HG03045 (cell line): ENCODE measurements around the gene ARHGEF37.

Experiments
- ATAC-seq: cut with Tn5 transposase; IDR thresholded peaks from one replicate; pipeline ENCODE4 v1.9.1; 2021; ENCODE audit warnings: mild to moderate bottlenecking, moderate library complexity; ENCODE audit not compliant: unreplicated experiment

The ARHGEF37 gene

GRCh38 chr5:149671544-149671943 is 90.2 kb downstream of the ARHGEF37 start:
- ATAC-seq: no peak

DNA sequence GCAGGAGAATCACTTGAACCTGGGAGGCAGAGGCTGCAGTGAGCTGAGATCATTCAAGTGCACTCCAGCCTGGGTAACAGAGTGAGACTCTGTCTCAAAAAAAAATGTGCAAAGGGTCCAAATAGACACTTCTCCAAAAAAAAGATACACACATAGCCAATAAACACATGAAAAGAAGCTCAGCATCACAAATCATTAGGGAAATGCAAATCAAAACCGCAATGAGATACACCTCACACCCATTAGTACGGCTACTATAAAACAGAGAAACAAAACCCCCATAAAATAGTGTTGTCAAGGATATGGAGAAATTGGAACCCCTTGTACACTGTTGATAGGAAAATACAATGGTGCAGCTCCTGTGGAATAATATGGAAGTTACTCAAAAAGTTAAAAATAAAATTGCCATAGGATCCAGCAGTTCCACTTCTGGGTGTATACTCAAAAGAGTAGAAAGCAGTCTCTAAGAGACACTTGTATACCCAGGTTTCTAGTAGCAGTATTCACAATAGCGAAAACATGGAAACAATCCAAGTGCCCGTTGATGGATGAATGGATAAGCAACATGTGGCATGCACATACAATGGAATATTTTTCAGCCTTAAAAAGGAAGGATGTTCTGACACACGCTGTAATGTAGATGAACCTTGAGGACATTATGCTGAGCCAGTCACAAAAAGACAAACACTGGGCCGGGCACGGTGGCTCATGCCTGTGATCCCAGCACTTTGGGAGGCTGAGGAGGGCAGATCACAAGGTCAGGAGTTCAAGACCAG is 91.6 kb downstream of the ARHGEF37 start:
- ATAC-seq: no peak

DNA sequence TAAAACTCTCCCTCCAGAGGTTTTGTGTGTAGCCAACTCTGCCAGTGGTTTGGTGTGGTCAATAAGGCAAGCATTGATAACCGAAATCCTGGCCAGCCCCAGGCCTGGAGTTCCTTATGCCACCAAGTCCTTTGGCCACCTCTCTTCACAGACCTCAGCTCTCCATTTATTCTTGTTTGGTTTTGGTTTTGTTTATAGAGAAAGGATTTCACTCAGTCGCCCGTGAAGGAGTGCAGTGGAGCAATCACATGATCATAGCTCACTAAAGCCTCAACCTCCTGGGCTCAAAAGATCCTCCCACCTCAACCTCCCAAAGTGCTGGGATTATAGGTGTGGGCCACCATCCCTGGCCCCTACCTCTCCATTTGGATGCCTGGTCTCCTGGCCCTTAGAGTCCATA is 93.4 kb downstream of the ARHGEF37 start:
- no peak for ATAC-seq

DNA sequence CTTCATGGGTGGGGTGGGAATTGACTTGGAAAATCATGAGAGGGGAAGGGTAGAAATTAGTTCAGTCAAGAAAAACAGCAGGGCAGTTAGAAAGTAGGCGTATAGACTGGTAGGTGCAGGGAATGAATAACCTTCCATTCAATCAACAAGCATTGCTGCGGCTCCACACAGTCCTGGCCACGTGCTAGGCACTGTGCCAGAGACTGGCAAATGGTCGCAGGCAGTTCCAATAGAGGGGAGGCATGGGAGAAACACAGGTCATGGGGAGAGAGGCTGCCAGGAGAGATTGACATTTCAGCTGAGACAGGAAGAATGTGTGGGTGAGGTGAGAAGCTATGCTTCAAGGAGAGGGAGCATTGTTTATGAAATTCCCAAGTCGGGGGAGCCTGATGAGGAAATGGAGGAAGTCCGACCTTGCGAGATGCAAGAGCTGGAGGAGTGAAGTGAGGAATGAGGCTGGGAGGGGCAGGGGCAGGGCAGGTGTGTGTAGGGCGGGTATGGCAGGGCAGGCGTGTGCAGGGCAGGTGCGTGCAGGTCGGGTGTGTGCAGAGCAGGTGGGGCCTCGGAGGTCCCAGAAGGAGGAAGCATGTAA is 94.4 kb downstream of the ARHGEF37 start:
- no peak for ATAC-seq

DNA sequence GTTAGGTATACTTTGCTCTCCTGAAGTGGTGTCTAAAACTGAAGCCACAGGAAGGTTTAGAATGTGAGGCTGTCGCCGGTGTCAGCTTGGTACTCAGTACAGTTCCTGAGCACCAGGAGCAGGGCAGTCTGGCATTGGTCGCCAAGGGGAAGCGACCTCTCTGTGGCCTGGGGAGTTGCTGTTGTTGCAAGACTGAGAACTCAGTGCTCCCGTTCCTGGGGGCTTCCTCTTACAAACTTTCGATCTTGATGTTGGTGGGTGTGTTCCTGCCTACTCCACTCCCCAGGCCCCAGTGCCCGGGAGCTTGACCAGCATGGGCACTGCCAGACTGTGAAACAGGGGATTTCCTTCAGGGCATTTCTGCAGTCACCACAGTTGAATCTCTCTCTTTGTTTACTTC is 96.4 kb downstream of the ARHGEF37 start:
- no peak for ATAC-seq

- ATAC-seq: peak; percentile 38
These were observed 98.8 kb downstream of the ARHGEF37 start for GRCh38 chr5:149679876-149680809.

DNA sequence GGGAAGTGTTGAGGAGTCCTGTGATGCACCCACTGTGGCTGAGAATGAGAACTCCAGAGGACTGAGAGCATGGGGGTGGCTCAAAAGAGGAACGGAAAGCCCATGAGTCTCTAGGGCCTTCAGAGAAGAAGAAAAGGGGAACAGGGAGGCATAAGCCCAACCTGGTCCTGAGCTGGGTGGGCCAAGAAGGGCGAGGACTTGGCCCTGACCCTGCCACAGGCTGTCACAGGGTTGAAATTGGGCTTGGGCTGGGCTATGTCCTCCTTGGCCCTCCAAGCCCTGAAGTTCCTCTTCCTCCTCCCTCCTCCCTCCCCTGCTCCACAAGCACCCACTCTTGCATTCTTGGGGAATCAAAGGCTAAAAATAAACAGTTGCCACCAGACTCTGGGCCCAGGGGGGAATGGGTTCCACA is 99.5 kb downstream of the ARHGEF37 start:
- peak; percentile 96 for ATAC-seq

GRCh38 chr5:149681252-149681651 is 100.0 kb downstream of the ARHGEF37 start:
- no peak for ATAC-seq

DNA sequence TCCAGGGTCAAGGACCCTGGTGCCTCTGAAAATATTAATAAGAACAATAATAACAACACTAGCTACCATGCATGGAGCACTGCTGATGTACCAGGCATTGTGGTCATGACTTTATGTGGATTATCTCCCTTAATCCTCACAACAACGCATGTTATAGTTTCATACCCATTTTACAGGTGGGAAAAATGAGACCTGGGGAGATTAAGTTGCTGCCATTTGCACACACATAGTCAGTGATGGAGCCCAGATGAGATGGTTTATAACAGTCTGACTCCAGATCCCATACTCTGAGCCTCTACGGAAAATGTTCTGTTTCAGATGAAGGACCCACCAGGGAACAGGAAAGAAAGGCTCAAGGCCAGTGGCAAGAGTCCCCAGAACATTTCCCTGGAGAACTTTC is 100.6 kb downstream of the ARHGEF37 start:
- no peak for ATAC-seq

DNA sequence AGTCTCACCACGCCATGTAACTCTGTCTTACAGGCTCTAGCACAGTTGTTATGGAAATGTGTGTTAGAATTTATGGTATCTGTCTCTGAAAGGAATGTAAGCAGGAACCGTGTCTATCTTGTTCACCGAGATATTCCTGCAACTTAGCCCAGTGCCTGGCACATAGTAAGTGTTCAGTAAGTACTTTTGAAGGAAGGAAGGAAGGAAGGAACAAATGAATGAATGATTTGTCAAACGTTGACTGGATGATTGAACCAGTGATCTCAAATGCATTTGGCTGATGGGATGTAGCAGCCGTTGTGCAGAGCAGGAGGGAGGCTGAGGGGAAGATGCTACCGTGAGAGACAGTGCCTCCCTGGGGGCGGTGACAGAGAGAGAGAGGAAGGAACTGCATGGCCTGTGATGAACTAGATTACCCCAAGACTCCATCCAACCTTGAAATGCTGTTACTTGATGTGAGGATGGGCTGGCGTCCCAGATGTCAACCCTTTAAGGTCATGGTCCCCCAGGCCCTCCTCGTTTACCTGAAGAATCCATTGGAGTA is 101.3 kb downstream of the ARHGEF37 start:
- no peak for ATAC-seq

DNA sequence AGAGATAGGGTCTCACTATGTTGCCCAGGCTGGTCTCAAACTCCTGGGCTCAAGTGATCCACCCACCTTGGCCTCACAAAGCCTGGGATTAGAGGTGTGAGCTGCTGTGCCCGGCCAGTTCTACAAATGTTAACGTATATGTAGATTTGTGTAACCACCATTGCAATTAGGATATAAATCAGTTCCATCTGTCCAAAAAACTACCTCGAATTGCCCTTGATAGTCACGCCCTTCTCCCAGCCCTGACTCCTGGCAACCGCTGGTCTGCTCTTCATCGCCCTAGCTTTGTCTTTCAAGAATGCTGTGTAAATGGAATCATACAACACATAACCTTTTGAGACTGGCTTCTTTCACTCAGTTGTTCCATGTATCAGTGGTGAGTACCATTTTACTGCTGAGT is 102.7 kb downstream of the ARHGEF37 start:
- no peak for ATAC-seq

DNA sequence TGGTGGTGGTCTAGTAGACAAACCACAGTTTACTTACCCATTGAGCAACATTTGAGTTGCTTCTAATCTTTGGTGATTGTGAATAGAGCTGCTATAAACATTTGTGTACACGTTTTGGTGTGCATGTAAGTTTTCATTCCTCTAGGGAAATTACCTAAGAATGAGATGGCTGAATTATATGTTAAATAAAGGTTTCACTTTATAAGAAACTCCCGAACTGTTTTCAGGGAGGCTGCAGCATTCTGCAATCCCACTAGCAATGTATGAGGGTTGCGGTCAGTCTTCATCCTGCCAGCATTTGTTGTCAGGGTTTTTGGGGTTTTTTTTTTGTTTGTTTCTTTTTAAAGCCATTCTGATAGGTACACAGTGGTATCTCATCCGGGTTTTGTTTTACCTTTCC is 103.1 kb downstream of the ARHGEF37 start:
- no peak for ATAC-seq
